ENCODE data around the gene CNTN5. TPM values are rescaled to one million over a fixed set of nuclear protein-coding genes. Genes with fewer than 3 reads are reported as not detected.

CNTN5 gene
- total and polyA plus RNA-seq, 7 donors, result under 0.01 to 0.46 TPM; not detected in 5

- no peaks in the 10 kb centered on the region for H3K36me3 ChIP-seq (ENCODE audit: insufficient read depth in 1 of 2, low read depth in 1 of 2)
- H3K4me3 ChIP-seq, result no peak overlapping the region
- H3K27ac ChIP-seq, result no peak overlapping the region
- TF ChIP-seq CTCF (IDR thresholded peaks at IDR 0.05), result no peak
- ATAC-seq (no peak), DNase-seq (no peak)
- H3K9me3 ChIP-seq, result no peaks in the 10 kb centered on the region
- no peaks in the 10 kb centered on the region for H3K27me3 ChIP-seq (ENCODE audit: insufficient read depth in 3 of 3, low read length in 2 of 3)
- intact Hi-C loops (cut with DNase I), result no loop called here
- H3K4me1 ChIP-seq, result no peaks in the 10 kb centered on the region
- 47 to 58% (median 51%) methylated on average over 3 of the region's 3 CpGs for WGBS, 3 donors
Observed at GRCh38 chr11:100220801-100221200, 1200.1 kb downstream of the CNTN5 start.

GRCh38 chr11:100221791-100222190 lies 1201.0 kb downstream of the CNTN5 start:
- no peak for TF ChIP-seq CTCF (IDR thresholded peaks at IDR 0.05)
- Histone ChIP-seq H3K27me3 (ENCODE audit: insufficient read depth in 3 of 3, low read length in 2 of 3) (no peaks in the 10 kb centered on the region), H3K4me1 (no peaks in the 10 kb centered on the region), H3K36me3 (ENCODE audit: insufficient read depth in 1 of 2, low read depth in 1 of 2) (no peaks in the 10 kb centered on the region), H3K9me3 (no peaks in the 10 kb centered on the region), H3K27ac (no peak overlapping the region), H3K4me3 (no peak overlapping the region)
- ATAC-seq, result no peak
- DNase-seq, result no peak
- 65 to 74% (median 68%) methylated on average over 2 of the region's 2 CpGs for WGBS, 3 donors
- intact Hi-C loops (cut with DNase I), result no loop called here

GRCh38 chr11:100224541-100225034 lies 1203.8 kb downstream of the CNTN5 start:
- DNase-seq, result no peak
- Histone ChIP-seq H3K27ac (no peak overlapping the region), H3K27me3 (ENCODE audit: insufficient read depth in 3 of 3, low read length in 2 of 3) (no peaks in the 10 kb centered on the region), H3K9me3 (no peaks in the 10 kb centered on the region), H3K36me3 (ENCODE audit: insufficient read depth in 1 of 2, low read depth in 1 of 2) (no peaks in the 10 kb centered on the region), H3K4me3 (no peak overlapping the region), H3K4me1 (no peaks in the 10 kb centered on the region)
- no peak for ATAC-seq
- intact Hi-C loops (cut with DNase I), result no loop called here
- WGBS, 3 donors, result 88 to 93% (median 90%) methylated on average over 1 of the region's 1 CpG
- no peak for TF ChIP-seq CTCF (IDR thresholded peaks at IDR 0.05)

- H3K4me3 ChIP-seq, result no peak overlapping the region
- DNase-seq (no peak), ATAC-seq (no peak)
- no peak overlapping the region for H3K27ac ChIP-seq
- no peaks in the 10 kb centered on the region for H3K9me3 ChIP-seq
- no peaks in the 10 kb centered on the region for H3K4me1 ChIP-seq
- intact Hi-C loops (cut with DNase I), result no loop called here
- no peaks in the 10 kb centered on the region for H3K36me3 ChIP-seq (ENCODE audit: insufficient read depth in 1 of 2, low read depth in 1 of 2)
- WGBS, 3 donors, result 51 to 62% (median 58%) methylated on average over 1 of the region's 1 CpG
- TF ChIP-seq CTCF (IDR thresholded peaks at IDR 0.05), result no peak
- no peaks in the 10 kb centered on the region for H3K27me3 ChIP-seq (ENCODE audit: insufficient read depth in 3 of 3, low read length in 2 of 3)
Observed at GRCh38 chr11:100229086-100229485, 1208.3 kb downstream of the CNTN5 start.

- H3K4me1 ChIP-seq, result no peaks in the 10 kb centered on the region
- 57 to 75% (median 62%) methylated on average over 2 of the region's 2 CpGs for WGBS, 3 donors
- TF ChIP-seq CTCF (IDR thresholded peaks at IDR 0.05), result no peak
- no peaks in the 10 kb centered on the region for H3K36me3 ChIP-seq (ENCODE audit: insufficient read depth in 1 of 2, low read depth in 1 of 2)
- no peak overlapping the region for H3K27ac ChIP-seq
- intact Hi-C loops (cut with DNase I), result no loop called here
- no peaks in the 10 kb centered on the region for H3K27me3 ChIP-seq (ENCODE audit: insufficient read depth in 3 of 3, low read length in 2 of 3)
- peaks cover 2% of the 10 kb centered on the region for H3K9me3 ChIP-seq
- H3K4me3 ChIP-seq, result no peak overlapping the region
- DNase-seq (no peak), ATAC-seq (no peak)
Observed at GRCh38 chr11:100232006-100232405, 1211.3 kb downstream of the CNTN5 start.

Measured in psoas muscle (tissue), 8 donors.